Gastroesophageal sphincter (tissue), 4 donors: ENCODE results near the gene RNF157. TPM values are rescaled to one million over a fixed set of nuclear protein-coding genes. Genes with fewer than 3 reads are reported as not detected.

Source experiments
- ATAC-seq: fragments of 150-250 bp; one replicate; pipeline ENCODE4 v1.9.1; 2016; ENCODE audit warnings: mild to moderate bottlenecking, moderate library complexity
- H3K27ac ChIP-seq, 4 donors: fragments of 200-600 bp; sonication (generic) in 3 of 4; 1 replicate in 3 of 4; 2 replicates in 1 of 4; pipeline ENCODE4 v1.5.1; 2016 to 2019
- H3K27me3 ChIP-seq: fragments of 200-600 bp; sonication (generic); one replicate; pipeline ENCODE4 v1.5.1; 2019
- H3K36me3 ChIP-seq, 2 donors: fragments of 200-600 bp; sonication (generic); one replicate each; pipeline ENCODE4 v1.5.1; 2019; ENCODE audit warnings: control low read depth in 1 of 2
- H3K4me1 ChIP-seq, 3 donors: fragments of 200-600 bp; sonication (generic); 1 replicate in 2 of 3; 2 replicates in 1 of 3; pipeline ENCODE4 v1.5.1; 2016 to 2019; ENCODE audit warnings: control low read depth in 2 of 3
- H3K4me3 ChIP-seq, 2 donors: fragments of 200-600 bp; sonication (generic); one replicate each; pipeline ENCODE4 v1.5.1; 2019; ENCODE audit warnings: mild to moderate bottlenecking in 1 of 2, moderate library complexity in 1 of 2
- H3K9me3 ChIP-seq, 3 donors: fragments of 200-600 bp; sonication (generic); one replicate each; pipeline ENCODE4 v1.5.1; 2017 to 2019; ENCODE audit warnings: control low read depth in 2 of 3
- EP300 ChIP-seq: sonication (generic); formaldehyde crosslinking; IDR thresholded peaks from one replicate; pipeline ENCODE4 v1.6.1; 2017; ENCODE audit warnings: antibody characterized with exemption, mild to moderate bottlenecking
- POLR2A ChIP-seq, 2 donors: fragments of 450-650 bp; IDR thresholded peaks; one replicate each; pipeline ENCODE4 v1.6.1; 2017; ENCODE audit warnings: antibody characterized with exemption in 2 of 2, mild to moderate bottlenecking in 2 of 2, moderate library complexity in 1 of 2
- POLR2AphosphoS5 ChIP-seq: sonication (generic); formaldehyde crosslinking; IDR thresholded peaks from one replicate; pipeline ENCODE4 v1.6.1; 2017; ENCODE audit warnings: antibody characterized with exemption
- WGBS, 2 donors: methylation state at CpG; one replicate each; pipeline ENCODE4 v1.1.5; 2018; ENCODE audit warnings: low coverage in 1 of 2; 5-methylcytosine and 5-hydroxymethylcytosine counted together
- total RNA-seq, 4 donors: library from RNA; depleted of rRNA; stranded (reverse); fragments of >200 nt; gene quantifications; one replicate each; pipeline ENCODE4 v1.1.0, GENCODE V29; 2016
- TF ChIP-seq, protein P1 (sequence below), 4 experiments: fragments of 200-600 bp in 2 of 4; fragments of 450-650 bp in 2 of 4; sonication (generic) in 1 of 4; IDR thresholded peaks; one replicate each; pipeline ENCODE4 v1.5.1; 2017 to 2019; ENCODE audit warnings: antibody characterized with exemption in 4 of 4, mild to moderate bottlenecking in 2 of 4, moderate library complexity in 2 of 4

The RNF157 gene
- total RNA-seq, 4 donors from 2014 or later = 2.5 to 8.1 (median 3.3) TPM

DNA sequence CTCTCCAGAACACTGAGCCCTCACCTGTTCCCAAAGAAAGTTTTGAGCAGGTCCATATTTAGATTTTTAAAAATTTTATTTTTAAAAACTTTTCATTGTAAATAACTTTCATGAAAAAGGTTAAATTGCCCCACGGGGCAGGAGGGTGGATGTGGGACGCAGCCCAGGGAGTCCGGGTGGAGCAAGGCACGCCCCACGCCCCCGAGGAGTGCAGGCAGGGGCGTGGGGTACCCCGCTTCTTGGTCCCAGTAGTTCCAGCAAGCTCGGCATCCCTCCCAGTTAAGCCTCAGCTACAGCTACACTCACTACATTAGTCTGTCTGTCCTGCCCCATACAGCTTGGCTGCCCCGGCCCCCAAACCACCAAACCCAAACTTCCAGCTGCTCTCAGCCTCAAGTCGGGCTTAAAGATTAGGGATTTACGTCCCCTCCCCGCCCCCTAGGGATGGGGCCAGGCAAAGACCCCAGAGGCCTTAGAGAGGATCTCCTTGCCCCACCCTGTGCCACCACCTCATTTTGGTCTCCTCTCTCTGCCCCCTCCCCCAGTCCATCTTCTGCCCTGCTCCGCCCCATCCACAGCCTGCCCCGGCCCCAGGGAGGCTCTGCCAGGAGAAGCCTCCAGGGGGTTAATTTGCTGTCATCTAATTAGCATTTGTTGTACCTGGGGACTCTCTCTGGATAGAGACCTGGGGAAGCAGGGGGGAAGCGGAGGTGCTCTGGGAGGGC lies 103.9 kb downstream of the RNF157 start:
- Histone ChIP-seq H3K27ac (no peak overlapping the region), H3K27me3 (peaks cover 98% of the 10 kb centered on the region), H3K36me3 (no peaks in the 10 kb centered on the region), H3K4me3 (no peak overlapping the region), H3K4me1 (peaks cover 0 to 33% (median 18%) of the 10 kb centered on the region in 3 donors), H3K9me3 (no peaks in the 10 kb centered on the region)
- no peak for ATAC-seq
- TF ChIP-seq POLR2A (IDR thresholded peaks at IDR 0.05) = no peak
- TF ChIP-seq, protein P1, sequence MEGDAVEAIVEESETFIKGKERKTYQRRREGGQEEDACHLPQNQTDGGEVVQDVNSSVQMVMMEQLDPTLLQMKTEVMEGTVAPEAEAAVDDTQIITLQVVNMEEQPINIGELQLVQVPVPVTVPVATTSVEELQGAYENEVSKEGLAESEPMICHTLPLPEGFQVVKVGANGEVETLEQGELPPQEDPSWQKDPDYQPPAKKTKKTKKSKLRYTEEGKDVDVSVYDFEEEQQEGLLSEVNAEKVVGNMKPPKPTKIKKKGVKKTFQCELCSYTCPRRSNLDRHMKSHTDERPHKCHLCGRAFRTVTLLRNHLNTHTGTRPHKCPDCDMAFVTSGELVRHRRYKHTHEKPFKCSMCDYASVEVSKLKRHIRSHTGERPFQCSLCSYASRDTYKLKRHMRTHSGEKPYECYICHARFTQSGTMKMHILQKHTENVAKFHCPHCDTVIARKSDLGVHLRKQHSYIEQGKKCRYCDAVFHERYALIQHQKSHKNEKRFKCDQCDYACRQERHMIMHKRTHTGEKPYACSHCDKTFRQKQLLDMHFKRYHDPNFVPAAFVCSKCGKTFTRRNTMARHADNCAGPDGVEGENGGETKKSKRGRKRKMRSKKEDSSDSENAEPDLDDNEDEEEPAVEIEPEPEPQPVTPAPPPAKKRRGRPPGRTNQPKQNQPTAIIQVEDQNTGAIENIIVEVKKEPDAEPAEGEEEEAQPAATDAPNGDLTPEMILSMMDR (IDR thresholded peaks at IDR 0.05) = no peak
- no peak for TF ChIP-seq EP300
- WGBS, 2 donors = 67% methylated on average over 10 of the region's 16 CpGs; no CpG with 5 or more reads in 1 of the 2 donors

- TF ChIP-seq EP300 = no peak
- TF ChIP-seq, protein P1 (IDR thresholded peaks at IDR 0.05) = no peak
- no peak for TF ChIP-seq POLR2AphosphoS5
- no peak overlapping the region for H3K27ac ChIP-seq
- peaks cover 100% of the 10 kb centered on the region for H3K27me3 ChIP-seq
- ATAC-seq = no peak
- no peaks in the 10 kb centered on the region for H3K36me3 ChIP-seq
- no peak overlapping the region for H3K4me3 ChIP-seq
- no peaks in the 10 kb centered on the region for H3K9me3 ChIP-seq
- 57% methylated on average over 1 of the region's 8 CpGs; no CpG with 5 or more reads in 1 of the 2 donors for WGBS, 2 donors
- peaks cover 0 to 26% (median 11%) of the 10 kb centered on the region in 3 donors for H3K4me1 ChIP-seq
These were observed 104.5 kb downstream of the RNF157 start for GRCh38 chr17:76135810-76136188.

GRCh38 chr17:76134911-76135809 lies 105.1 kb downstream of the RNF157 start:
- no peak overlapping the region for H3K27ac ChIP-seq
- H3K36me3 ChIP-seq = no peaks in the 10 kb centered on the region
- no peak for ATAC-seq
- whole genome bisulfite sequencing, 2 donors = 39 to 49% methylated on average over 16 of the region's 22 CpGs
- H3K9me3 ChIP-seq = no peaks in the 10 kb centered on the region
- H3K4me1 ChIP-seq = peaks cover 0 to 20% (median 5%) of the 10 kb centered on the region in 3 donors
- peaks cover 100% of the 10 kb centered on the region for H3K27me3 ChIP-seq
- no peak overlapping the region for H3K4me3 ChIP-seq
- TF ChIP-seq, protein P1 (IDR thresholded peaks at IDR 0.05) = no peak
- no peak for TF ChIP-seq POLR2AphosphoS5
- no peak for TF ChIP-seq POLR2A (IDR thresholded peaks at IDR 0.05)
- TF ChIP-seq EP300 = no peak

DNA sequence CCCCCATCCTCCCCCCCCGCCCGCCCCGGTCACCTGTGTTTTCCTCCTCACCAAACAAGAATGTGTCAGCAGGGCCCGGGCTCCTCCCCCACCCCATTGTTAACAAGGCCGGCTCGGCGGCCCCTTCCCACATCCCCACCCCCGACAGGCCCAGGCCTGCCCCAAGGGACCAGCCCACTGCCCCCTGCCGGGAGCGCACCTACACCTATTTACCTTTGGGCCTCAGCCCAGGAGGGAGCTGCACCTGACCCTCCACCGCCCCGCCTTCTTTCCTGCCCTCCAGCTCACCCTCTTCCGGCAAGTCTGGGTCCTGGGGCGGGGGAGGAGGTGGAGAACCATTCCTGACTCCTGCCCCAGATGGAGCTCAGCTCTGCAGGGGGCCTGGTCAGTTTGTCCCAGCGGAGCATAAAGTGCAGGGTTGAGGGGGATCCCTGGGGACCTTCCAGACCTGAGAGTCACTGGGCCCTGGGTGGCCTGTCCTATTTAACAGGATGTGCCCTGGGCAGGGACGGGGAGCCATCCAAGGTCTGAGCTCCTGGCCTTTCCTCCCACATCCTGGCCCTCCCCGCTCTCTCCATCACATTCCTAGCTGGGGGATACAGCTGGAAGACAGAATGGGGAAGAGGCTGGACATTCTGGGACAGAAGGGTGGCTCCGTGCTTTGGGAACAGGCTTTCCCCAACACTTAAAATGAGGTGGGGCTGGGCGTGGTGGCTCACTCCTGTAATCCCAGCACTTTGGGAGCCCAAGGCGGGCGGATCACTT lies 107.5 kb downstream of the RNF157 start:
- H3K4me1 ChIP-seq = peaks cover 0 to 5% (median 0%) of the 10 kb centered on the region in 3 donors
- 60 to 82% methylated on average over 1 to 2 of the region's 21 CpGs for WGBS, 2 donors
- peak; percentile 13 for ATAC-seq
- H3K36me3 ChIP-seq = no peaks in the 10 kb centered on the region
- TF ChIP-seq, protein P1 (IDR thresholded peaks at IDR 0.05) = no peak
- TF ChIP-seq POLR2A (IDR thresholded peaks at IDR 0.05) = no peak
- no peak for TF ChIP-seq EP300
- no peak for TF ChIP-seq POLR2AphosphoS5
- H3K9me3 ChIP-seq = no peaks in the 10 kb centered on the region
- no peak overlapping the region for H3K27ac ChIP-seq
- H3K4me3 ChIP-seq = no peak overlapping the region
- H3K27me3 ChIP-seq = peaks cover 76% of the 10 kb centered on the region
